Sigmoid colon (tissue), 4 donors: ENCODE results near the gene TCAF1.

ENCODE experiments used
- CTCF ChIP-seq, 4 experiments: fragments of 450-650 bp in 3 of 4; fragments of 200-600 bp in 1 of 4; IDR thresholded peaks; one replicate each; pipeline ENCODE4 v1.5.1; 2016 to 2019; ENCODE audit warnings: antibody characterized with exemption in 4 of 4, mild to moderate bottlenecking in 3 of 4, moderate library complexity in 2 of 4
- EP300 ChIP-seq, 4 donors: sonication (generic); formaldehyde crosslinking; IDR thresholded peaks; one replicate each; pipeline ENCODE4 v1.6.1; 2017; ENCODE audit warnings: antibody characterized with exemption in 4 of 4
- POLR2A ChIP-seq, 2 donors: fragments of 450-650 bp; IDR thresholded peaks; one replicate each; pipeline ENCODE4 v1.6.1; 2016; ENCODE audit warnings: antibody characterized with exemption in 2 of 2, mild to moderate bottlenecking in 2 of 2, moderate library complexity in 2 of 2

DNA sequence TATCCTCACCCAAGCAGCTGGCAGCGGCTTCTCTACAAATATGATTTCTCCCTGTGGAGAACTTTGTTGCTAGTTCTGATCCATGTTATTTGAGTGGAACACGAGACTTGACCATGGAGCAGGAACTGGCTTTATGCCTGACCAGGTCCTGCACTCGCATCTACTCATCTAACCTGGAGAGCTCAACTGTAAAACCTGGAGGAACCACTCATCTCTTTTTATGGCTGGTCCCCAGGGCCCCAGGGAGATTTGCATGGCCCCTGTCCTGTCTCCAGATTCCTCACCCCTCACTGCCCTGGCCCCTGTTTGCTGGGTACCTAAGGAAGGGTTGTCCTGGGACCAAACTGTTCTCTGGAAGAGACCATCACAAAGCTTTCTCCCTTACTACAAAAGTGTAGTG, 16.0 kb downstream of the TCAF1 start:
- TF ChIP-seq CTCF (IDR thresholded peaks at IDR 0.05) (no peak), POLR2A (IDR thresholded peaks at IDR 0.05) (no peak), EP300 (IDR thresholded peaks at IDR 0.05) (no peak)
